Liver (tissue), 9 donors: Measurements from ENCODE around the gene PSMA5. TPM values are rescaled to one million over a fixed set of nuclear protein-coding genes. Genes with fewer than 3 reads are reported as not detected.

Source experiments
- DNase-seq: peaks from one replicate; pipeline ENCODE4 v3.0.0-alpha.2; 2017; ENCODE audit warnings: low spot score
- H3K27ac ChIP-seq, 2 donors: one replicate each; pipeline ENCODE4 v1.7.0; 2013; ENCODE audit warnings: inconsistent platforms in 2 of 2, low read length in 2 of 2, control low read depth in 1 of 2, low read depth in 1 of 2, mild to moderate bottlenecking in 1 of 2
- H3K27me3 ChIP-seq, 4 donors: one replicate each; pipeline versions ENCODE4 v1.6.1 to v1.7.0; 2013; ENCODE audit warnings: low read length in 3 of 4, inconsistent platforms in 1 of 4, mild to moderate bottlenecking in 1 of 4, moderate library complexity in 1 of 4; ENCODE audit not compliant: control insufficient read depth in 4 of 4, insufficient read depth in 4 of 4
- H3K36me3 ChIP-seq, 4 donors: one replicate each; pipeline versions ENCODE4 v1.6.1 to v1.7.0; 2013; ENCODE audit warnings: low read length in 3 of 4, mild to moderate bottlenecking in 3 of 4, low read depth in 1 of 4, moderate library complexity in 1 of 4; ENCODE audit not compliant: control insufficient read depth in 4 of 4, insufficient read depth in 3 of 4
- H3K4me1 ChIP-seq, 4 donors: one replicate each; pipeline versions ENCODE4 v1.6.1 to v1.7.0; 2013; ENCODE audit warnings: low read length in 3 of 4, mild to moderate bottlenecking in 3 of 4, moderate library complexity in 1 of 4; ENCODE audit not compliant: control insufficient read depth in 4 of 4, insufficient read depth in 4 of 4
- H3K4me3 ChIP-seq, 3 donors: one replicate each; pipeline versions ENCODE4 v1.6.1 to v1.7.0; 2013; ENCODE audit warnings: low read length in 3 of 3, control low read depth in 1 of 3, low read depth in 1 of 3, mild to moderate bottlenecking in 1 of 3
- H3K9ac ChIP-seq, 2 donors: one replicate each; pipeline ENCODE4 v1.7.0; 2013; ENCODE audit warnings: low read length in 2 of 2, mild to moderate bottlenecking in 2 of 2, moderate library complexity in 2 of 2, control low read depth in 1 of 2, low read depth in 1 of 2
- H3K9me3 ChIP-seq, 4 donors: one replicate each; pipeline versions ENCODE4 v1.6.1 to v1.7.0; 2013; ENCODE audit warnings: low read length in 3 of 4; ENCODE audit not compliant: control insufficient read depth in 4 of 4
- CTCF ChIP-seq: fragments of 150-350 bp; IDR thresholded peaks from 2 replicates; pipeline ENCODE4 v1.5.1; 2017; ENCODE audit warnings: improper control_type of control experiment, low read depth, low read length; ENCODE audit not compliant: missing input control
- EGR1 ChIP-seq, 2 donors: IDR thresholded peaks; 2 replicates each; pipeline ENCODE4 v1.6.1; 2016 to 2018; ENCODE audit warnings: antibody characterized with exemption in 2 of 2, low read depth in 2 of 2
- FOXA1 ChIP-seq: IDR thresholded peaks from 2 replicates; pipeline ENCODE4 v1.6.1; 2016; ENCODE audit warnings: antibody characterized with exemption
- FOXA2 ChIP-seq: IDR thresholded peaks from 2 replicates; pipeline ENCODE4 v1.6.1; 2016; ENCODE audit warnings: antibody characterized with exemption
- GABPA ChIP-seq, 2 donors: IDR thresholded peaks in 1 of 2; conservative IDR thresholded peaks in 1 of 2; 2 replicates each; pipeline ENCODE4 v1.6.1; 2016; ENCODE audit warnings: antibody characterized with exemption in 2 of 2, mild to moderate bottlenecking in 1 of 2, moderate library complexity in 1 of 2
- JUND ChIP-seq, 2 donors: IDR thresholded peaks; 2 replicates each; pipeline ENCODE4 v1.6.1; 2016; ENCODE audit warnings: antibody characterized with exemption in 2 of 2
- MAX ChIP-seq: IDR thresholded peaks from 2 replicates; pipeline ENCODE4 v1.6.1; 2016; ENCODE audit warnings: antibody characterized with exemption
- NR2F2 ChIP-seq: IDR thresholded peaks from 2 replicates; pipeline ENCODE4 v1.6.1; 2016; ENCODE audit warnings: antibody characterized with exemption
- RAD21 ChIP-seq, 2 donors: IDR thresholded peaks; 2 replicates each; pipeline ENCODE4 v1.6.1; 2016; ENCODE audit warnings: antibody characterized with exemption in 2 of 2, mild to moderate bottlenecking in 2 of 2
- REST ChIP-seq: IDR thresholded peaks from 2 replicates; pipeline ENCODE4 v1.6.1; 2016; ENCODE audit warnings: antibody characterized with exemption, mild to moderate bottlenecking
- RXRA ChIP-seq, 2 donors: IDR thresholded peaks; 2 replicates each; pipeline ENCODE4 v1.6.1; 2017 to 2018; ENCODE audit warnings: antibody characterized with exemption in 2 of 2, mild to moderate bottlenecking in 1 of 2
- SP1 ChIP-seq: IDR thresholded peaks from 2 replicates; pipeline ENCODE4 v1.6.1; 2018; ENCODE audit warnings: antibody characterized with exemption, mild to moderate bottlenecking
- TAF1 ChIP-seq: conservative IDR thresholded peaks from 2 replicates; pipeline ENCODE4 v1.6.1; 2016; ENCODE audit warnings: antibody characterized with exemption, mild to moderate bottlenecking
- WGBS: extraction: QIAGEN DNeasy Blood & Tissue Kit; methylation state at CpG from one replicate; pipeline ENCODE4 v1.1.7; 2013; 5-methylcytosine and 5-hydroxymethylcytosine counted together
- polyA plus RNA-seq, 2 donors: library from polyadenylated mRNA; stranded (reverse) in 1 of 2; unstranded in 1 of 2; fragments of 200-250 nt in 1 of 2; fragments of >200 nt in 1 of 2; fragmentation: Nextera tagmentation in 1 of 2; extraction: Ambion mirVana in 1 of 2; gene quantifications; one replicate each; pipeline versions ENCODE4 v1.2.1 to v1.2.3, GENCODE V29; 2013 to 2015
- total RNA-seq, 2 donors: library from RNA; depleted of rRNA; stranded (reverse); fragments of >200 nt; gene quantifications; one replicate each; pipeline ENCODE4 v1.2.3, GENCODE V29; 2014
- TF ChIP-seq, protein P1 (sequence below): IDR thresholded peaks from 2 replicates; pipeline ENCODE4 v1.6.1; 2016; ENCODE audit warnings: antibody characterized with exemption
- donor health status: healthy.
- donor health status: healthy.
- donor health status: healthy.
- donor health status: healthy.
- donor health status: healthy.

Gene PSMA5
- total and polyA plus RNA-seq, 4 donors = 26.3 to 88.6 (median 67.9) TPM

GRCh38 chr1:109351457-109351856 is 74.8 kb downstream of the PSMA5 start:
- WGBS = 78% methylated on average over 5 of the region's 5 CpGs
- no peak overlapping the region for H3K4me3 ChIP-seq
- no peaks in the 10 kb centered on the region for H3K27me3 ChIP-seq
- TF ChIP-seq CTCF = no peak
- no peak for TF ChIP-seq TAF1
- TF ChIP-seq SP1 = no peak
- no peak for TF ChIP-seq FOXA1
- TF ChIP-seq JUND (IDR thresholded peaks at IDR 0.05) = no peak
- TF ChIP-seq NR2F2 = no peak
- TF ChIP-seq GABPA (IDR thresholded peaks at IDR 0.05 in 1 of 2, conservative IDR thresholded peaks at IDR 0.05 in 1 of 2) = no peak
- TF ChIP-seq FOXA2 = no peak
- H3K36me3 ChIP-seq = no peaks in the 10 kb centered on the region
- no peaks in the 10 kb centered on the region for H3K9me3 ChIP-seq
- H3K9ac ChIP-seq = no peak overlapping the region
- H3K27ac ChIP-seq = no peak overlapping the region
- no peaks in the 10 kb centered on the region for H3K4me1 ChIP-seq
- DNase-seq = no peak

DNA sequence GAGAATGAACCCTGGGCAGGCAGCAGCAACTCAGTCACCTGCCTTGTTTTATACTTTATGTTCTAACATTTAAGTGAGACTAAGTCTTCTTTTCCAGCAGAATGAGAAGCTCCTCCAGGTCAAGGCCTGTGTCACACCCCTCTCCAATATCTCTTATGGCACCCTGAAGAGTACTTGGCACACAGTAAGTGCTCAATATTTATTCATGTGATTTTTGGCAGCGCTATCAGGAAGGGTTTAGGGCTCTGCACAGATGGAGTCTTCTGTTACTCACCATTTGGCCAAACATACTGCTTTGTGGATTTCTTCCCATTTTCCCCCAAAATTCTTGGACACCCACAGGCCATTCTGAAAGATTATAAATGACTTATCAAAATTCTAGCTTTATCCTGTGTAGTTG is 75.6 kb downstream of the PSMA5 start:
- TF ChIP-seq RAD21 (IDR thresholded peaks at IDR 0.05) (no peak), TAF1 (no peak), EGR1 (IDR thresholded peaks at IDR 0.05; ENCODE audit: low read depth in 2 of 2) (no peak), RXRA (IDR thresholded peaks at IDR 0.05) (no peak)
- TF ChIP-seq, protein P1, sequence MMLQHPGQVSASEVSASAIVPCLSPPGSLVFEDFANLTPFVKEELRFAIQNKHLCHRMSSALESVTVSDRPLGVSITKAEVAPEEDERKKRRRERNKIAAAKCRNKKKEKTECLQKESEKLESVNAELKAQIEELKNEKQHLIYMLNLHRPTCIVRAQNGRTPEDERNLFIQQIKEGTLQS = no peak
- no peaks in the 10 kb centered on the region for H3K9me3 ChIP-seq
- H3K27ac ChIP-seq = no peak overlapping the region
- 88% methylated on average over 1 of the region's 1 CpG for WGBS
- no peak overlapping the region for H3K9ac ChIP-seq
- no peak overlapping the region for H3K4me3 ChIP-seq
- DNase-seq = no peak
- no peaks in the 10 kb centered on the region for H3K36me3 ChIP-seq
- no peaks in the 10 kb centered on the region for H3K27me3 ChIP-seq
- H3K4me1 ChIP-seq = no peaks in the 10 kb centered on the region

DNA sequence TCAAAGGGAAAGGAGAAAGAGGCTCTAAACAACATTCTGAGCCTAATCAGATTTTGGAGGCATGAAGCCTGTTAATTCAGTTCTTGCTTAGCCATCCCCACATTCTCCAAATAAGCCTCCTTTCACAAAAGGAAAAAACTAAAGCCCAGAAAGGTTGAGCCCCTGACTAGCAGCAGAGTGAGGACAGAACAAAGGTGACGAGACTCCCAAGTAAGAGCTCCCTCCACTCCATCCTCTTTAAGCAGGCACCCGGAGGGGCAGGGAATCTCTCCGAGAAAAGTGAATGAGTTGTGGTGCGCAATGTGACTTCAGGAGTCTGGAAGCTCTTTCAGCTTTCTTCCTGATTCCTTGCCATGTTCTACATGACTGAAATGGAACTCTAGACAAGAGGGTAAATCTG is 76.1 kb downstream of the PSMA5 start:
- Histone ChIP-seq H3K9ac (no peak overlapping the region), H3K4me1 (no peaks in the 10 kb centered on the region), H3K9me3 (no peaks in the 10 kb centered on the region), H3K27me3 (no peaks in the 10 kb centered on the region), H3K36me3 (no peaks in the 10 kb centered on the region), H3K27ac (no peak overlapping the region), H3K4me3 (no peak overlapping the region)
- no peak for TF ChIP-seq EGR1 (IDR thresholded peaks at IDR 0.05; ENCODE audit: low read depth in 2 of 2)
- TF ChIP-seq, protein P1 = no peak
- no peak for TF ChIP-seq FOXA2
- no peak for TF ChIP-seq REST
- no peak for TF ChIP-seq MAX
- no peak for TF ChIP-seq TAF1
- no peak for TF ChIP-seq JUND (IDR thresholded peaks at IDR 0.05)
- TF ChIP-seq RXRA (IDR thresholded peaks at IDR 0.05) = no peak
- no peak for TF ChIP-seq FOXA1
- 93% methylated on average over 4 of the region's 4 CpGs for whole genome bisulfite sequencing
- DNase-seq = no peak
